ENCODE measurements around the gene ACIN1. TPM values are rescaled to one million over a fixed set of nuclear protein-coding genes. Genes with fewer than 3 reads are reported as not detected.

The ACIN1 gene
- total RNA-seq, 2 donors from 2014 or later = 53.9 to 55.3 TPM

- peaks cover 0 to 59% of the 10 kb centered on the region in 2 donors for H3K4me1 ChIP-seq
- H3K27ac ChIP-seq = peak within 1 kb of the TSS; percentile 96 to 99
- TF ChIP-seq, protein P1, sequence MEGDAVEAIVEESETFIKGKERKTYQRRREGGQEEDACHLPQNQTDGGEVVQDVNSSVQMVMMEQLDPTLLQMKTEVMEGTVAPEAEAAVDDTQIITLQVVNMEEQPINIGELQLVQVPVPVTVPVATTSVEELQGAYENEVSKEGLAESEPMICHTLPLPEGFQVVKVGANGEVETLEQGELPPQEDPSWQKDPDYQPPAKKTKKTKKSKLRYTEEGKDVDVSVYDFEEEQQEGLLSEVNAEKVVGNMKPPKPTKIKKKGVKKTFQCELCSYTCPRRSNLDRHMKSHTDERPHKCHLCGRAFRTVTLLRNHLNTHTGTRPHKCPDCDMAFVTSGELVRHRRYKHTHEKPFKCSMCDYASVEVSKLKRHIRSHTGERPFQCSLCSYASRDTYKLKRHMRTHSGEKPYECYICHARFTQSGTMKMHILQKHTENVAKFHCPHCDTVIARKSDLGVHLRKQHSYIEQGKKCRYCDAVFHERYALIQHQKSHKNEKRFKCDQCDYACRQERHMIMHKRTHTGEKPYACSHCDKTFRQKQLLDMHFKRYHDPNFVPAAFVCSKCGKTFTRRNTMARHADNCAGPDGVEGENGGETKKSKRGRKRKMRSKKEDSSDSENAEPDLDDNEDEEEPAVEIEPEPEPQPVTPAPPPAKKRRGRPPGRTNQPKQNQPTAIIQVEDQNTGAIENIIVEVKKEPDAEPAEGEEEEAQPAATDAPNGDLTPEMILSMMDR (IDR thresholded peaks at IDR 0.05) = no peak
- no peaks in the 10 kb centered on the region for H3K9me3 ChIP-seq
- H3K36me3 ChIP-seq = peaks cover 39% of the 10 kb centered on the region
- H3K4me3 ChIP-seq = peak within 1 kb of the TSS; percentile 79 to 91
- DNase-seq (ENCODE audit: low spot score) = peak; percentile 100
- no peaks in the 10 kb centered on the region for H3K27me3 ChIP-seq
Measured at GRCh38 chr14:23095196-23096108, 516 bp upstream of the ACIN1 start, which contains the start of gene C14orf119. TSS of gene C14orf119 (plus strand) at chr14:23095505. CDS start at chr14:23097659, 2,154 bp downstream.

- H3K4me3 ChIP-seq = peak overlapping the region; percentile 74 to 79
- H3K36me3 ChIP-seq = peaks cover 51% of the 10 kb centered on the region
- H3K27me3 ChIP-seq = no peaks in the 10 kb centered on the region
- peaks cover 0 to 55% of the 10 kb centered on the region in 2 donors for H3K4me1 ChIP-seq
- TF ChIP-seq, protein P1 (IDR thresholded peaks at IDR 0.05) = no peak
- H3K9me3 ChIP-seq = no peaks in the 10 kb centered on the region
- peak overlapping the region; percentile 96 to 99 for H3K27ac ChIP-seq
- DNase-seq (ENCODE audit: low spot score) = no peak
Measured at GRCh38 chr14:23093991-23094665, 808 bp downstream of the ACIN1 start.

DNA sequence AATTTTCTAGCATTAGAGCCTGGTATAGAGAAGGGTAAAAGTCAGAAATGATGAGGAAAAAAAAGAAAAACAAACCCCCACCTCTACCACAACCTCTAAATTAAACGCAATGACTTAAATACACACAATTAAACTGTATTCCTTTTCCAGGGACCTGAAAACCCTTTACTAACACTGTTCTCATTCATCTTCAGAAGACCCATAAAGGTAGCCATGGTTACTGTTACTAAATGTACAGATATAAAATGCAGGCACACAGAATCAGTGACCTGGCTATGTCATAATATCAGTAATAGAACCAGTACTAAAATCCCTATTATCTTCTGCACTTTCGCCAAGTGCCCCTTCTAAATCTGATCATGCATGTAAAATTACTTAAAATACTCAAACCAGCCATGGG is 1.4 kb downstream of the ACIN1 start:
- Histone ChIP-seq H3K9me3 (no peaks in the 10 kb centered on the region), H3K4me3 (peak overlapping the region; percentile 74 to 79), H3K4me1 (peaks cover 0 to 51% of the 10 kb centered on the region in 2 donors), H3K36me3 (peaks cover 57% of the 10 kb centered on the region), H3K27ac (no peak overlapping the region), H3K27me3 (no peaks in the 10 kb centered on the region)
- TF ChIP-seq, protein P1 (IDR thresholded peaks at IDR 0.05) = no peak
- no peak for DNase-seq (ENCODE audit: low spot score)

GRCh38 chr14:23093104-23093503 is 1.8 kb downstream of the ACIN1 start:
- H3K27me3 ChIP-seq = no peaks in the 10 kb centered on the region
- no peaks in the 10 kb centered on the region for H3K9me3 ChIP-seq
- peaks cover 56% of the 10 kb centered on the region for H3K36me3 ChIP-seq
- DNase-seq (ENCODE audit: low spot score) = no peak
- H3K27ac ChIP-seq = no peak overlapping the region
- H3K4me3 ChIP-seq = no peak overlapping the region
- TF ChIP-seq, protein P1 (IDR thresholded peaks at IDR 0.05) = no peak
- peaks cover 0 to 51% of the 10 kb centered on the region in 2 donors for H3K4me1 ChIP-seq

- H3K4me1 ChIP-seq = peaks cover 0 to 45% of the 10 kb centered on the region in 2 donors
- no peak overlapping the region for H3K4me3 ChIP-seq
- peaks cover 63% of the 10 kb centered on the region for H3K36me3 ChIP-seq
Measured at GRCh38 chr14:23091294-23092225, 3.4 kb downstream of the ACIN1 start.

More at GRCh38 chr14:23091294-23092225, 3.4 kb downstream of the ACIN1 start:
- Histone ChIP-seq H3K27ac (no peak overlapping the region), H3K9me3 (no peaks in the 10 kb centered on the region), H3K27me3 (no peaks in the 10 kb centered on the region)
- no peak for DNase-seq (ENCODE audit: low spot score)
- TF ChIP-seq, protein P1 (IDR thresholded peaks at IDR 0.05) = no peak

All from right atrium auricular region (tissue), 2 donors.